ENCODE measurements around the gene F13A1. TPM values are rescaled to one million over a fixed set of nuclear protein-coding genes. Genes with fewer than 3 reads are reported as not detected.

Gene F13A1
- total RNA-seq, 4 donors from 2014 or later, result 4.1 to 90.6 (median 57.8) TPM

- no peaks in the 10 kb centered on the region for H3K36me3 ChIP-seq
- H3K9me3 ChIP-seq, result no peaks in the 10 kb centered on the region
- no peak for DNase-seq
- no peaks in the 10 kb centered on the region for H3K27me3 ChIP-seq
- intact Hi-C loops (cut with DNase I; ENCODE audit: low total_unique reads), result no loop called here
- TF ChIP-seq POLR2A (IDR thresholded peaks at IDR 0.05) (no peak), CTCF (IDR thresholded peaks at IDR 0.05) (no peak)
- no peaks in the 10 kb centered on the region for H3K4me1 ChIP-seq
- no peak overlapping the region for H3K4me3 ChIP-seq
- no peak overlapping the region for H3K27ac ChIP-seq
These were observed 60.2 kb downstream of the F13A1 start for GRCh38 chr6:6260196-6260722.

- intact Hi-C loops (cut with DNase I; ENCODE audit: low total_unique reads), result no loop called here
- no peak for TF ChIP-seq CTCF (IDR thresholded peaks at IDR 0.05)
- no peak for TF ChIP-seq POLR2A (IDR thresholded peaks at IDR 0.05)
- no peak for DNase-seq
- Histone ChIP-seq H3K4me3 (no peak overlapping the region), H3K9me3 (no peaks in the 10 kb centered on the region), H3K4me1 (no peaks in the 10 kb centered on the region), H3K27ac (peak overlapping the region in 1 of 2 donors; percentile 8), H3K36me3 (no peaks in the 10 kb centered on the region), H3K27me3 (no peaks in the 10 kb centered on the region)
These were observed 63.6 kb downstream of the F13A1 start for GRCh38 chr6:6256886-6257285.

GRCh38 chr6:6256259-6256658 lies 64.2 kb downstream of the F13A1 start:
- no peaks in the 10 kb centered on the region for H3K27me3 ChIP-seq
- H3K9me3 ChIP-seq, result no peaks in the 10 kb centered on the region
- no peak for DNase-seq
- TF ChIP-seq CTCF (IDR thresholded peaks at IDR 0.05) (no peak), POLR2A (IDR thresholded peaks at IDR 0.05) (no peak)
- no peak overlapping the region for H3K4me3 ChIP-seq
- H3K36me3 ChIP-seq, result no peaks in the 10 kb centered on the region
- H3K4me1 ChIP-seq, result no peaks in the 10 kb centered on the region
- H3K27ac ChIP-seq, result peak overlapping the region in 1 of 2 donors; percentile 8
- intact Hi-C loops (cut with DNase I; ENCODE audit: low total_unique reads), result no loop called here

GRCh38 chr6:6251555-6252280 lies 68.7 kb downstream of the F13A1 start:
- H3K4me3 ChIP-seq, result no peak overlapping the region
- no peak for TF ChIP-seq CTCF (IDR thresholded peaks at IDR 0.05)
- no peak for TF ChIP-seq POLR2A (IDR thresholded peaks at IDR 0.05)
- no peaks in the 10 kb centered on the region for H3K4me1 ChIP-seq
- intact Hi-C loops (cut with DNase I; ENCODE audit: low total_unique reads), result no loop called here
- no peaks in the 10 kb centered on the region for H3K27me3 ChIP-seq
- H3K27ac ChIP-seq, result no peak overlapping the region
- H3K36me3 ChIP-seq, result no peaks in the 10 kb centered on the region
- no peak for DNase-seq
- no peaks in the 10 kb centered on the region for H3K9me3 ChIP-seq

GRCh38 chr6:6248651-6249050 lies 71.8 kb downstream of the F13A1 start:
- no peaks in the 10 kb centered on the region for H3K9me3 ChIP-seq
- no peak for DNase-seq
- H3K27ac ChIP-seq, result no peak overlapping the region
- no peak overlapping the region for H3K4me3 ChIP-seq
- H3K36me3 ChIP-seq, result no peaks in the 10 kb centered on the region
- no peaks in the 10 kb centered on the region for H3K4me1 ChIP-seq
- no peaks in the 10 kb centered on the region for H3K27me3 ChIP-seq
- TF ChIP-seq CTCF (IDR thresholded peaks at IDR 0.05), result no peak
- no peak for TF ChIP-seq POLR2A (IDR thresholded peaks at IDR 0.05)
- intact Hi-C loops (cut with DNase I; ENCODE audit: low total_unique reads), result no loop called here

Data from uterus (tissue), 4 donors.